CMK (cell line): Measurements from ENCODE around the gene DISC1.

ENCODE experiments used
- DNase-seq: peaks from one replicate; pipeline ENCODE4 v3.0.0-alpha.2; 2010; ENCODE audit warnings: low read depth

The DISC1 gene

DNA sequence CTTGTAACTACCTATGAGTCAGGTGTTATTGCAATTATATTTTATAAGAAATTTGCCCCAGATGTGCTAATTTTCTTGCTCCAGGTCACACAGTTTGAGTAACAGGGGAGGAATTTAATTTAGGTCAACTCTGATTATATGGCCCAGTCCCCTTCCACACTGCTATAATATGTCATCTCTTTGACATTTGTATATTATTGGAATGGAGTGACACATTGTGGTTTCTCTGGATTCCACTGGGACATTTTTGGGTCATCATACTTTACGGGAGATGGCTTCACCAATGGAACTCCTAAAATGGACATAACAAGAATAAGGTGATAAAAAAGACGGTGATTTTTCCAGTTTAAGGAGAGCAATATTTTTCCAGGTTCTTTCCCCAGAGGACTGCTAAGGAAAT, 191.2 kb downstream of the DISC1 start:
- DNase-seq: no peak

DNA sequence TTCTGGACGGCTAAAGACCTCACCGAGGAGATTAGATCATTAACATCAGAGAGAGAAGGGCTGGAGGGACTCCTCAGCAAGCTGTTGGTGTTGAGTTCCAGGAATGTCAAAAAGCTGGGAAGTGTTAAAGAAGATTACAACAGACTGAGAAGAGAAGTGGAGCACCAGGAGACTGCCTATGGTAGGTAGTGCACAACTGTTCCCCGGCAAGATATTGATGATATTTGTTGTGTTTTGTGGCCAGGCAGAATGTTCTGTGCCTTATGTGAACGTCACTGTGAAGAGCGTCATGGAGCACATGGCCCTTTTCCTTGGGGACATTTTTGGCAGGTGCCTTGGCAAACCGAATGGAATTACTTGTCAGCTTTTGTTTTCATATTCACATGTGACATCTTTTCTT, 191.7 kb downstream of the DISC1 start:
- DNase-seq: no peak

DNA sequence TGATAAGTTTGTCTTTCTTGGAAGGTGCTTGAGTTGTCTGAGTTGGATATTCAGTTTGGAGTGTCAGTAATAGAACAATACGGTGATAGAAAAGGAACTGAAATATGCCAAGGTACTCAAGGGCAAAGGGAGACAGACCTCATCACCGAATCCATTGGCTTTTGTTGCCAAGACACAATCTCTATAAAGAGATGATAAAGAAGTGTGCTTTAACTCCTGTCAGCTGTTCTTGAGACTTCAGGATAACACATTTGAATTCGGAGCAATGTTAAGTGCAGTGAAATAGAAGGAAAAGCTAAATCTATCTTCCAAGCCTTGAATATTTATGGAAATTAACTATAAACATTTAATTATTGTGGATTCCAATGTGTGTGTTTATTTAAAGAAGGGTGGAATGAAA, 194.7 kb downstream of the DISC1 start:
- DNase-seq: no peak

DNA sequence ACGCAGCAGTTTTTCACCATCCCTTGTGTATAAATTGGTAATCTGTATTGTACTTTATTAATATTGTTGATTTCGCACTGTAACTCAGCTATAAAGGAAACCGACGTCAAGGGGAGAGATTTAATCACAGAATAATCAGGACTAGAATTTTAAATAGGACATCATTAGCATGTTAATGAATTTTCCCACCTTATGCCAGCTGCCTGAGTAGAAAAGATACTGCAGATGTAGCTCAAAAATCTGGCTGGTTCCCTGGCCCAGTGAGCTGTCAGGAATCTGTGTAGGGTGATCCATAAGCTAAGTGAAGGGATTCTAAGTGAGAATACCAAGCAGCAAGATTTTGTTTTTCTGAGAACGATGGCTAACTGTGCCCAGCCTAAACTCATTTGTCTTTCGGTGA, 195.5 kb downstream of the DISC1 start:
- no peak for DNase-seq

DNA sequence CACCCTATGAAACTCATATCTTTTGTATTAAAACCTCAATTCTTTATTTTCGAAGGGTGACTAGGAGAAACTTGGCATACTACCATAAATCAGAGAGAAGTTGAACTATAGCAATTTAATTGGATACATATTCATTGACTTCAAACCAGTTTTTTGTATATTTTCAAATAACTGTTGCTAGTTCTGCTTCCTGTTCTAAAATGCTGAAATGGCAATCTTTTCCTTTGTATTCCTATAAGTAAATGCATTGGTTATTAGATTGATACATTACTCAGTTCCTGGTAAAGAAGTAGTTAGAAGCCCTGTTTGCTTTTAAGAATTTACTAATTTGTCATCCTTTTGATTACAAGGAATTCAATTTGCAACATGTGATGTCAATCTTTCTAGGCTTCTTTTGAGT, 200.0 kb downstream of the DISC1 start:
- no peak for DNase-seq

DNA sequence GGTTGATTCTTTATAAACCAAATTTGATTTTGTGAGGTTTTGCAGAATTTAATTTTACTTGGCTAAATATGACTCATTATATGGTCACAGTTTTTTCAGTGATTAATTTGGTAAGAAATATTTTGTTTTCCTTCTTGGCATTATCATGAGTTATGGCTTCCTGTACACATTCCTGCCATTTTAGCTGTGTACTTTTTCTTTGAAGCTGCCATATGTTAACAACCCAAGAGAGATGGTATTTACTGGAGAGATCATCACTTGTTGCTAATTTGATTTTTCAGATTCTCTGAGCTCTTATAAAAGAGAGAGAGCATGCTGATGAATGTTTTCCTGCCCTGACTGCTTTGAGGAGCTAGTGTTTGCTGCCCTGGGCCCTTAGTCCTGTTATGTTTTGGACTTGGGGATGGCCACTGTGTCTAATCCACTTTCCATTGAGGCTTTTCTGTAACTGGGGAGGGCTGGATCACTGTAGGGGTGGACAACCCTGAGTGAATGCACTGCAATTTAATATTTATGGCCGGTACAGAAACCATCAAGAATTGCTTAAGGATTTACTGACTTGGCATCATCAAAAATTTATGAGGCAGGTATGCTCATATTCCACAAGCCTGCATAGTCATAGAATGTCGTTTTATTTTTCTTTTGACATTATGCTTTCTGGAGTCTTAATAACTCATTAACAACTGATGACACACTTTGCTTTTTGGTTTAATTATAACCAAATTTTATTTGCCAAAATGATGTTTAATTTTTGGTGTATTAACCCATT, 200.9 kb downstream of the DISC1 start:
- DNase-seq: no peak

DNA sequence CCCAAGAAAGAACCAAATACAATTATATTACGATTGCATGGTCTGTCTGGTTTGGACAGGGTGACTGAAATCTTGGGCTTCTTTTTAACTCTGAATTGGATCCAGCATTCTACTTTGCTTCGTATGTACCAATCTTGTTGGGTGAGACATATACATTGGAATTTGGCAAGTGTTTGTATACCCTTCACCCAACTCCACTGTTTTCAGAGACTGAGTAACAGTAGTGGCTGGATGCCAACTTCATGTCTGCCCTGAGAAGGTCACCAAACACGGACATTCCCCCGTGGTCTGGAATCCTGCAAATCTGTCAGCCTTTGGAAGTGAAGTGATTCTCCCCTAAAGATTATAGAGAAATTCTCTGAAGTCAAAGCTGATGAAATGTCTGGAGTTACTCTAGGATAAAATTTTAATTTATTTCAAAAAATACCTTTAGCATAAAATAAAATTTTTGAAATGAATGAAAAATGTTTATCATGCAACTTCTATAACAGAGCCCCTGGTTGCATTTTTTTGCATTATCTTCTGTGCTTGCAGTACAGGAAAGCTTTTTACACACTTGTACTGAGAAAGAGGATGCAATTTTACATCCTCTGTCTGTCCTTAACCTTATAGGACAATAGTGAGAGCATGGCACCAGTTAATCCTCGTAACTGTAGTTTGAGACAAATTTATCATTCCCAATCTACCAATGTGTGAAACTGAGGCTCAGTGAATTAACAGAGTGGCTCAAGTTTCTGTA, 201.8 kb downstream of the DISC1 start:
- no peak for DNase-seq

DNA sequence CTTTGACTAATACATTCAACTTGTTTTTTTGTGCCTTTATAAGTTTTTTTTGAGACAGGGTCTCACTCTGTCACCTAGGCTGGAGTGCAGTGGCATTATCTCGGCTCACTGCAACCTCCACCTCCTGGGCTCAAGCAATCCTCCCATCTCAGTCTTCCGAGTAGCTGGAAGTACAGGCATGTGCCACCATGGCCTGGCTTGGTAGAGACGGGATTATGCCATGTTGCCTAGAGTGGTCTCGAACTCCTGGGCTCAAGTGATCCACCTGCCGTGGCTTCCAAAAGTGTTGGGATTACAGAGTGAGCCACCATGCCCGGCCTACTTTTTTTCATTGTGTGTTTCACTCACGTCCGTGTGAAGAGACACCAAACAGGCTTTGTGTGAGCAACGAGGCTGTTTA, 202.7 kb downstream of the DISC1 start:
- DNase-seq: no peak

DNA sequence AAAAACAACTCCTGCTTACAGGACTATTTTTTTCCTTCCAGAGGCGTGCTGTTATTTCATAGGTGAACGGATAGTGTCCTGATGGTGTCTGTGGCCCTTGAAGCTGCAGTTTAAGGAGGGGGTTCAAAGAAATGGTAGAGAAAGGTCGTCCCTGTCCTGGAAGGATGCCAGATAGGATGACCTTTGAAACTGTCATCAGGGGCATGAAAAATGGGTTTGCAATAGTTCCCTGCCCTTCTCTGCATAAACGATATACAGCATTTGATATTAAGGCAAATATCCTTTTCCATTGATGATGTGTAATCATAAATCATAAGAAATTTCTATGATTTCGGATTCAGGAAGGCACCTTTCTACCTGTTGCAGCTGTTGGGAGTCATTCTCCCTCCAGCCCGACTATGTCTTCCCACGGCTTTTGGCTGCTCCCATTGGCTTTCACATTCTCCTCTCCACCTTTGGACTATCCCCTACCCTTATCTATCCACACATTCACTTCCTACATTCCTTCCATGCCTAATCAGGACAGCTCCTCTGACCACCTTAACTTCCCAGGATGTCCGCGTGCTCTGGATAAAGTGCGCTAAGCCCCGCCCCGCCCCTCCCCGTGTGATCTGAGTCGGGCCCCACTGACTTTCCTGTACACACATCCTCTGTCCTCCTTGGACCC, 209.8 kb downstream of the DISC1 start:
- no peak for DNase-seq

DNA sequence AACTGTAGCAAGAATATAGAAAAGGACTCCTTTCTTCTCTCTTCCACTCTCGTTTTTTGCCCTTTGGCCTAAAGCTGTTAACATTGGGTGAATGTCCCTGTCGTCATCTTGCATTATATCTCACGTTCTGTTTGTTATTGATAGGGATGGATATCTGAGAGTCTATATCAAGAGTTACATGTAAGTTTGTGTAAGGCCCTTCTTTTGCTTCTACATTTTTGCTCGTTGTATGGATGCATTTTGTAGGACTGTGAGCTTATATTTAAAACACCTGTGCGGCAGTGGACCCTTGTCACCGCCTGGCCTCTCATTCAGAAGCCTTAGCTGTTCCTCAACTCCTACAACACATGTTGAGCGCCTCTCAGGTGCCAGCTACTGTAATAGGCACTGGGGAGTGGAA, 211.9 kb downstream of the DISC1 start:
- no peak for DNase-seq

DNA sequence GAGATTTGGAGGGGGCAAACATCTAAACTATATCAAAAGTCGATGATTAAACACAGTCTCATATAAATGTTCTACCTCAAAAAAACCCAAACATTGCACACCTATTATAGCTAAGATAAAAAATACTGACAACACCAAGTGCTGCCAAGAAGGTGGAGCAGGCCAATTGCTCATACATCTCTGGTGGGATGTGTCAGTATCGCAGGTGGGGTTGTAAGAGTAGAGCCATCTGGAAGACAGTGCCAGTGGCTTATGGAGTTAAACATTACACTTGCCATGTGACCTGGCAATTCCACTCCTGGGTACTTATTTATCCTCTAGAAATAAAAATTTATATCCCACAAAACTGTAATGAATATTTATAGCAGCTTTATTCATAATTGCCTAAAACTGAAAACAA, 213.4 kb downstream of the DISC1 start:
- no peak for DNase-seq

DNA sequence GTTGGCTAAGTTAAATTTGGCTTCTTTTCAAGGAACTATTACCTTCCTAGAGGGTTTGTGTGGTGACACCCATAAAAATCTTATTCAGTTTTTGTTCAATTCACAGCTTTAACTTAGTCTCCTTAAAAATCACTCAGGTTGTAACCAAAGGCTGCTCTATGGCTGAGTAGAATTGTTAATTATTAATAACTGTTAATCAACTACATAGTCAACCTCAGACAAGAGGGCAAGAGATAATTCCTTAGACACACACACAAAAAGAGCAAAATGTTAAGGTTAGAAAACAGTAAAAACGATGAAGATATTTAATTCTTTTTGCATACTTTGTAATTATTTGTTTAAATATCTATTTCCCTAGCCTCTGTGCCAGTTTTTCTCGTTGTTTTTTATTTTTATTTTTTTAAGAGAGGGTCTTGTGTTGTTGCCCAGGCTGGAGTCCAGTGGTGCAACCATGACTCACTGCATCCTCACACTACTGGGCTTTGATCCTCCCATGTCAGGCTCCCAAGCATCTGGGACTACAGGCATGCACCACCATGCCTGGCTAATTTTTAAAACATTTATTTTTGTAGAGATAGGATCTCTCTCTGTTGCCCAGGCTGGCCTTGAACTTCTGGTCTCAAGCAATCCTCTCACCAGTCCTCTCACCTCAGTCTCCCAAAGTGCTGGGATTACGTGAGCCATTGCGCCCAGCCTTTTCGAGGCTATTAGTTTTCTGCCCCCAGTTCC, 215.2 kb downstream of the DISC1 start:
- DNase-seq: no peak

DNA sequence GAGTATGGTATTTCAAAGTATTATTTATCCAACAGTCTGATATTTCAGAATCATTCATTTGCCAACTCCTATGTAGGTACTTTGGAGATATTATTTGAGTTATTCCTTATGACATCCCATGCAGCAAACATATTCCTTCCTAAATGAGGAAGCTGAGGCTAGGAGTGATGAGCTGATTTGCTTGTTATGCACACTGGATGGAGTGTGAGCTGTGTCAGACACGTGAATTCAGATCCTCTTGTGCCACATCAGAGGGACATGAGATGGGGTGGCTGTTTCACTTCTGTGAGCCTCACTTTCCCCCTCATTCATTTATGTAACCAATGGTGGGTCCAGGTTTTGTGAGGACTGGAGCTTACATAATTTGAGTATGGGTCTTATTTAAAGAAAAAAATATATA, 215.9 kb downstream of the DISC1 start:
- no peak for DNase-seq

DNA sequence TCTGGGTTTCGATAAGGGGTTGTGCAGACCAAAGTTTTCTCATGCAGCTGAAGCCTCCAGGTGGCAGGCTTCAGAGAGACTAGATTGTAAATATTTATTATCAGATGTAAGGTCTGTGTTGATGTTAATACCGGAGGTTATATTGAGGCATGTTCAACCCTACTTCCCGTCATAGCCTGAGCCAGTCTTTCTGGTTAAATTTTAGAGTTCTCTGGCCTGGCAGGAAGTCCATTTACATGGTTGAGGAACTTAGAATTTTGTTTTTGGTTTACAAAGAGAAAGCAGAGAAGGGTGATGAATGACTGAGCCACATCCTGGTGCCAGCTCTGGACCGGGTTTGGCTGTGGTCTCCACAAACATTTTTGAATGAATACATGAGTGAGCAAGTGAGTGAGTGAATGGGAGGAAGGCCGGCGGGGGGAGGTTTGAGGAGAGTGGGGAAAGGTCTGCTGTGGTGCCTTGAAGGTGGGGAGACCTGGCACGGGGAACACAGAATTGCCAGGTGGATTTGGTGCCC, 218.5 kb downstream of the DISC1 start:
- DNase-seq: no peak

DNA sequence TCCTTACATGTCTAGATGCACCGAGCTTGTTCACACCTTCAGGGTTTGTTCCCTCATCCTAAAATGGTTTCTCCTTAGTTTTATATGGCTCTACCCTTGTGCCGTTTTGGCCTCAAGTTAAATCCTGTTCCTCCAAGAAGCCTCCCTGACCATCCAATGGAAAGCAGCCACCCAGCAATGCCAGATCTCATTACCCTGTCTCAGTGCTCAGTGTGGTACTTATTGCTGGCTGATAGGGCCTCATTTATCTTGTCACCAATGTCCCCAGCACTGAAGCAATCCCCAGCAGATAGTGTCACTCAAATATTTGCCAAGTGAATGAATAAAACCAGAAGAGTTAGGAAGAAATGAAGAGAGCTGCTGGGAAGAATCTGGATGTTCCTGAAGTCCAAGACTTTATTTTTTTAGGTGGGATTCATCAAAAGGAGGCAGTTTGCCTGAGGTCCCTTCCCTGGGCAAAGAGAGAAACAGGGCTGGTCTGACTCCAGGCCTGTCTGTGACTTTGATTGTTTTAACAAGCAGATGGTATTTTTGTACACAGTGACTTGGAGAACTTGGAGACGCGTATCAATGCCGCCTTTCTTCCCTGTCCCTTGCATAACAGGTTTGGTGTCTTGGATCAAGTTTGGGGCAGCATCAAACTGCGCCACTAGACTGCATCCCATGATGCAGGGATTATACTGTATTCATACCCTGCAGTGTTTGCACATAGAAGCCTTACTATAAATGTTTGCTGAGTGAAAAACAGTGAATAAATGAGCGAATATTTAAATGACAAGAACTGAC, 221.2 kb downstream of the DISC1 start:
- DNase-seq: no peak

DNA sequence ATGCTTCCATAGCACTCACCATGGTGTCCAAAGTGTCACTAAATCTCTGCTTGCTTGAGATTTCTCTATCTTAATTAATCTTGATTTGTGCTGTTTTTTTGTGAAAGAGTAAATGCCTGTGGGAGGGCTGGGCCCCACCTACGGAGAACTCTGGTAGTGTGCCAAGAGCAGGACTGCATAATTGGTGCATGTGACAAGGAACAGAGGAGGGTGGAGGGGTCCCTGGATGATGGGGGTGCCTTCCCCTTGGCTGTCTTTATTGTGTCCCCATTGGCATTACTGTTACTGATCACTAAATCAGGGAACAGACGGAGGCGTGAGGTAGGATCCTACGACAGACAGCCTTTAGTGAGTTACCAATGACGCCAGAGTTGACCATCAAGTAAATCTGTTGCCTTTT, 223.4 kb downstream of the DISC1 start:
- DNase-seq: no peak

DNA sequence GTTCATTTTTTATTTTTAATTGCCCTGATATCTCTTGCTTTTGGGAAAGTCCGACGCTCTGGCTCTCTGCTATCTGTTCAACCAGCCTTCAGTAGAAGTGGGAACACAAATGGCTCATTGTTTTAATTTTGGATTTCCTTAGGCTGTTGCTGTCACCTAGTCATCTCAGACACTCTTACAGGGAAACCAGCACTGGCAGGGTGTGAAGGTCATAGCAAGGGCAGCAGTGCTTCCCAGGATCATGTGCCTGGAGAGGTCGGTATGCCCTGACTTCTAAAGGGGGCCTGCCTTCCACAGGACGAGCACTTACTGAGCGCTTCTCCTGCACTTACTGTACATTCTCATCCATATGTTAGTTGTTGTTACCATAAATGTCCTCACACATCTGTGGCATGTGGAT, 224.2 kb downstream of the DISC1 start:
- DNase-seq: no peak

DNA sequence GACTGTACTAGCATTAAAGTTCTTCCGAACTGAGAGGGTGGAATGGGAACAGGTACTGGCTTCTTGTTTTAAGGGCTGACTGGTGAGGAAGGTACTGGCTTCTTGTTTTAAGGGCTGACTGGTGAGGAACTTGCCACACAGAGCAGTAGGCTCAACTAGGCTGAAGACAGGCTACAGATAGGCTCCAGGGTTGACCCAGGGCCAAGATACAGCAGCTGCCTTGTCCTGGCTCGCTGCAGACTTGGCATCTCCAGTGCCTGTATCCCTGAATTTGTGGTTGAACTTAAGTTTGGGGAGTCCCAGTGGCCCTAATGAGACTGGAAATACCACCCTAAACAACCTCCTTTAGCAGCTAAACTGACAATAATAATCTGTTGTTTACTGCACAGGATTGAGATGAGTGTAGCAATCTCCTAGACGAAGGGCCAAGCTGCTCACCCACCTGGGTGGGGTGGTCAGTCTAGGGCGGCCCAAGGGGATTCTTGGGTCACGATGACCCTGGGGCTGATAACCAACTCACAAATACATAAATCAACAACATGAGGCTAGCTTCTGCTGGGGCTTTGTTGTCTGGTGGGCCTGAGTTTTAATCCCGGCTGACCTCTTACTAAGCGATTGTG, 227.1 kb downstream of the DISC1 start:
- no peak for DNase-seq

DNA sequence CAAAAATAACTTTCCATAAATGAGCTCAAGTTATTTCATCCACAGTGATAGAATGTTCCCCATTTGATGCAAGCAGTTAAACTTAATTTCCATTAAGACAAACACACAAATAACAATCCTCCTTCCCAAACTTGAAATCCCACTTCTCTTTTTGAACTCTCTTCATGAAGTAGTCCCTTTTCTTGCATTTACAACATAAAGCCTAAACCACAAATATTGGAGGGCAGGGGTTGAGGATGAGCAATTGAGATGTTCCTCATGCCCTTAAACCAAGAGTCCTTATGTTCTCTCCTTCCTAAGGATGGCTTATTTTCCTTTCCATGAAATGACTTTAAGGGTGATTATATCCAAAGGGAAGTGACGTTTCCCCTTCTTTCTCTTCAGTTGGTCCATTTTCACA, 228.8 kb downstream of the DISC1 start:
- DNase-seq: no peak

DNA sequence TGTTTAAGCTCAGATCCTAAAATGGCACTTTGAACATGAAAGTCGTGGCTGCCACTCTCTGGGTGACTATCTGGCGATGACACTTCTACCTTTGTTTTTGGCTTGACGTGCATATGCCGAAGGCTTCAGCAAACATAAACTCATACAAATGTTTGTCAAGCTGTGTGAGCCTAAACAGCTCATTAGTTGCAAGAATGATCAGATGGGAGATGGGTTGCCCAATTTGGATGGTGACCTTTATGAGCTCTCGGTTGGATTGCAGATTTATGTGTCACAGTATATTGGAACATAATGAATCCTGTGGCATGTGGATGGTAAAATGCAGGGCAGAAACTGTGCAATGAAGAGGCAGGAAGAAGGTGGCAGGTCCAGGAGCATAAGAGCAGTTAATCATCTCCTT, 229.3 kb downstream of the DISC1 start:
- no peak for DNase-seq

DNA sequence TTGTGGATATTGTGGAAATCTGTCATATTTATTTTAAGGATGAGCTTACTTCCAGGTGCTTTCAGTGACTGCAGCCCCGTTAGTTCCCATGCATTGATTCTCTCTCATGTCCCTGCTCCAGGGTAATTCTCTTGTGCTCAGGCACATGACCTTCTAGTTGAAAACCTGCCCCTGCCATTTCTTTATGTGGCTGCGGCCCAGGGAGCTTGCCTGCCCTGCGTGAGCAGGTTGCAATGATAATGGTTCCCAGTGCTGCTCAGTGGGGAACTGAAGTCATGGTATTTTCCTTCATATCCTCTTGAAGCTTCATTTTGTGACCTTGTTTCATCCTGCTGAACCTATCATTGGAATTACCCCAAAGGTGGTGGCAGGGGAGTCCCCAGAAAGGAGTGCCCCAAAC, 229.8 kb downstream of the DISC1 start:
- no peak for DNase-seq
